SK-N-MC (cell line): ENCODE data around the gene NAP1L4.

Experiments used
- DNase-seq: peaks from one replicate; pipeline ENCODE4 v3.0.0-alpha.2; 2011; ENCODE audit warnings: low read depth, low spot score
- H3K27ac ChIP-seq: fragments of 200-600 bp; sonication (generic); 2 replicates; pipeline ENCODE4 v1.5.1; 2016; ENCODE audit warnings: mixed run types
- H3K36me3 ChIP-seq: fragments of 200-600 bp; sonication (generic); 2 replicates; pipeline ENCODE4 v1.6.1; 2017; ENCODE audit warnings: antibody characterized with exemption, low read length, mixed read lengths; ENCODE audit not compliant: insufficient read depth
- H3K4me3 ChIP-seq: fragments of 200-600 bp; sonication (generic); 2 replicates; pipeline ENCODE4 v1.5.1; 2016
- H3K9ac ChIP-seq: fragments of 200-600 bp; sonication (generic); 2 replicates; pipeline ENCODE4 v1.8.0; 2017; ENCODE audit warnings: mixed run types, mixed read lengths; ENCODE audit not compliant: insufficient read length
- H3K9me3 ChIP-seq: fragments of 200-600 bp; sonication (generic); 2 replicates; pipeline ENCODE4 v1.6.1; 2017; ENCODE audit warnings: low read depth, mild to moderate bottlenecking, antibody characterized with exemption, low read length, moderate library complexity, mixed read lengths
- EZH2 ChIP-seq: fragments of 200-600 bp; sonication (generic); IDR thresholded peaks from one replicate; pipeline ENCODE4 v1.6.1; 2017; ENCODE audit warnings: antibody characterized with exemption
- FOXP2 ChIP-seq: optimal IDR thresholded peaks from 2 replicates; pipeline ENCODE3; 2011; ENCODE audit warnings: mild to moderate bottlenecking, moderate library complexity; ENCODE audit not compliant: insufficient read depth; ENCODE audit errors: extremely low read length, control extremely low read depth
- POLR2AphosphoS5 ChIP-seq: IDR thresholded peaks from 2 replicates; pipeline ENCODE4 v1.6.1; 2012; ENCODE audit warnings: mild to moderate bottlenecking, low read depth, low read length, borderline replicate concordance

The NAP1L4 gene

DNA sequence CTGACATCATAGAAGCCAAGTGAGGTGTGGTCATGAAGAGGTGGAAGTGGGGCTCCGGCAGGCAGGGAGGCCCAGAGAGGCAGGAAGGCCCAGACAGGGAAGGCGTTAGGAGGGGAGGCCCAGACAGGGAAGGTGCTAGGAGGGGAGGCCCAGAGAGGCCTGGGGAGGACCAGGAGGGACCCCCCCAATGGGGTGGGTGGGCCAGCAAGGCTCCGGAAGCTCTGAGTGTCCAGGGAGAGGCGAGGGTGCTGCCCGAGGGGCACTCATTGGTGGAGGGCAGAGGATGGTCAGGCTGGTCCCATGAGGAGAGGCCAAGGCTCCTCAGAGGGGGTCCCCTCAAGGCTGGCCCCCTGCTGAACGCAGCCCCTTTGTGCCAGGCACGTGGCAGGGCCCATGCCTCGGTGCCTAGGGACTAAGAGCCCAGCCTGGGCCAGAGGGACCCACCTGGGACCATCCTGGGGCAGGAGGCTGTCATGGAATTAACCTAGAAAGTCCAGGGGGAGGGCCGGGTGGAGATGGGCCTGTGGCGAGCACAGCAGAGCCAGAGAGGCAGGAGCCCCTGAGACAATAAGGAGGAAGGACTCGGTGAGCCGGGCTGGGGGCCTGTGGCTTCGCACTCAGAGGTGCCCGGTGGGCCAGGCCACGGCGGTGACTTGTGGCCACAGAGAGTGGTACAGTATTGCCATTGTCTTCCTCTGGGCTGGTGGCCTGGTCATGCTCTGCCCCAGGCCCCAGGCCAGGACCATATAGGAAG, 75.1 kb downstream of the NAP1L4 start:
- Histone ChIP-seq H3K9ac (no peak overlapping the region), H3K27ac (no peak overlapping the region), H3K36me3 (no peaks in the 10 kb centered on the region), H3K4me3 (no peak overlapping the region), H3K9me3 (no peaks in the 10 kb centered on the region)
- DNase-seq = no peak
- TF ChIP-seq POLR2AphosphoS5 (no peak), EZH2 (no peak), FOXP2 (no peak)

DNA sequence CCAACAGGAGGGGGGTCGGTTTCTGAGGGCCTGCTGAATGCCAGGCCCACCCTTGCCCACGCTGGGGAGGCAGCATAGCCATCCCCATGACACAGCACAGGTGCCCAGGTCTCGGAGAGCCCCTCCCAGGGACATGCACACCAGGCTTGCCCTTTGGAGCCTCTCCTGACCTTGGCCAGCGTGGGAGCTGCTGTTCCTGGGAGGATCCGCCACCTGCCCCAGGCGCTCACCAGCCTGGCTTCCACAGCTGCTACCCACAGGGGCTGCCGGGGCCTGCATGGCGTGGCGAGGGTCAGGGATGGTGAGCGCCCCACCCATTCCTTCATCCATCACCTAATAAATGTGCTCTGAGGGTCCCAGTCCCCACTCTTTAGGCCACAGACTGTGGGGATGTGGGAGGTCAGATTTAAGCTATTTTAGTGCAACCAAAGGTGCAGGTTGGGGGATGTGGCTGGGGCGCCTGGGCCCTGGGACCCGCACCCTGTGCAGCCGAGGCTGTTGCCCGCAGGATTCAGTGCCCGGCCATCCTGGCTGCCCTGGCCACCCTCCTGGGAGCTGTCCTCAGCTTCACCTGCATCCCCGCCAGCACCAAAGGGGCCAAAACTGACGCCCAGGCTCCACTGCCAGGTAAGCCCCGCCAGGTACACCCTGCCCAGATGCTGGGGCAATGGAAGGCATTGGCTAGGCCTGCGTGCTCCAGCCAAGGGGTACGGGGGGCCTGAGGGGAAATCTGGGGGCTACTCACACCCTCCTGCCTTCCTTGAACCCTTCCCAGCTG, 75.8 kb downstream of the NAP1L4 start:
- Histone ChIP-seq H3K9me3 (no peaks in the 10 kb centered on the region), H3K9ac (no peak overlapping the region), H3K4me3 (no peak overlapping the region), H3K27ac (no peak overlapping the region), H3K36me3 (no peaks in the 10 kb centered on the region)
- no peak for TF ChIP-seq POLR2AphosphoS5
- TF ChIP-seq EZH2 = no peak
- no peak for TF ChIP-seq FOXP2
- no peak for DNase-seq

- no peaks in the 10 kb centered on the region for H3K9me3 ChIP-seq
- H3K4me3 ChIP-seq = no peak overlapping the region
- no peaks in the 10 kb centered on the region for H3K36me3 ChIP-seq
- no peak for DNase-seq
- no peak overlapping the region for H3K9ac ChIP-seq
- H3K27ac ChIP-seq = no peak overlapping the region
- TF ChIP-seq EZH2 (no peak), POLR2AphosphoS5 (no peak), FOXP2 (no peak)
Observed at GRCh38 chr11:2915473-2915872, 76.7 kb downstream of the NAP1L4 start.

DNA sequence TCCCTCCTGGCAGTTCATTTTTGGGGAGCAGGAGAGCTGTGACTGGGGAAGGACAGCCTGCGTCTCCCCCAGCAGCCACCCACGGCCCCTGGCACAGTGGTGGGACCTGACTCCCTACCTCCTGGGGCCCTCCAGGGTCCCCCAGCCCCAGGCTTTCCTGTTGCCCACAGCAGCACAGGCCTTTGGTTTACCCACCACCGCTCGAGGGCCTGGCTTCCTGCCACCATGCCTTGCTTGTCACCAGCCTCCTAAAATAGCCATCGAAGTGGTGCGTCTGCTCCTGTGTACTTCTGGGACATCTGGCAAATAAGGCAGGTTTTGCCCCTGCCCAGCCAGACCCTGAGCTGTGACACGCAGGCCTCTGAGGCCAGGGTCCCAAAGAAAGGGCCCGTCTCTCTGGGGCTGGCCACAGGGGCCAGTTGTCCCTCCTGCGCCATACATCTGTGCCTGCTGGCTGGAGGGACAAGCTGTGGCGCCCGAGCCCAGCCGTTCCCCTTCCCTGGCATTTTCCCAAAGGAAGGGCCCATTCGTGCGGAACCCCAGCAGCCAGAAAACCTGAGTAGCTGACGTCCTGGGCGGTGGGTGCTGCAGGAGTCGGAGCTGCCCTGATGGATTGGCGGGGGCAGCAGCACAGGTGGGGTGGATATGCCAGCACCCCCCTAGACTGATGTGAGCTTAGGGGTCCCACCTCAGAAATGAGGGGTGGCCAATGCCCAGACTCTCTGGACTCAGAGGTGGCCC, 77.5 kb downstream of the NAP1L4 start:
- DNase-seq = no peak
- Histone ChIP-seq H3K4me3 (no peak overlapping the region), H3K9me3 (no peaks in the 10 kb centered on the region), H3K9ac (no peak overlapping the region), H3K36me3 (no peaks in the 10 kb centered on the region), H3K27ac (no peak overlapping the region)
- TF ChIP-seq EZH2 (no peak), POLR2AphosphoS5 (no peak), FOXP2 (no peak)

GRCh38 chr11:2913776-2914175, 78.4 kb downstream of the NAP1L4 start:
- no peaks in the 10 kb centered on the region for H3K9me3 ChIP-seq
- DNase-seq = no peak
- no peak overlapping the region for H3K27ac ChIP-seq
- TF ChIP-seq EZH2 (no peak), POLR2AphosphoS5 (no peak), FOXP2 (no peak)
- no peak overlapping the region for H3K4me3 ChIP-seq
- H3K36me3 ChIP-seq = no peaks in the 10 kb centered on the region
- no peak overlapping the region for H3K9ac ChIP-seq

- no peak overlapping the region for H3K4me3 ChIP-seq
- no peak for DNase-seq
- H3K27ac ChIP-seq = no peak overlapping the region
- H3K9me3 ChIP-seq = no peaks in the 10 kb centered on the region
- H3K9ac ChIP-seq = no peak overlapping the region
- no peaks in the 10 kb centered on the region for H3K36me3 ChIP-seq
- no peak for TF ChIP-seq FOXP2
- TF ChIP-seq POLR2AphosphoS5 = no peak
- no peak for TF ChIP-seq EZH2
Observed at GRCh38 chr11:2913019-2913431, 79.1 kb downstream of the NAP1L4 start.

DNA sequence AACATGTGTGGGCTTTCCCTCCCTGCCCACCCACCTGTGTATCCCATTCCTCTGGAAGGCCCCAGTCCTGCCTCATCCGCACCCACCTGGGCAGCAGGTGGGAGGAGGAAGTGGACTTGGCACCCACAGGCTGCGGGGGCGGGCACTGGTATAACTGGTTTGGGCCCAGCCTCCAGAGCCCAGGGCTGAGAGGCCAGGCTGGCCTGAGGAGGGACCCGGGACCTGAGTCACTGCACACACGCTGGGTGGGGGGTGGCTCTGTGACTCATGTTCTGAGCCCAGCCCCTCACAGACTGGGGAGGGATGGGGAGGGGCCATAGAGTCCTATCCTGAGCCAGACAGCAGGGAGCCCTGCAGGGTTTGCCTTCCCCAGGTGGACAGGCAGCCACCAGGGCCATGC, 79.6 kb downstream of the NAP1L4 start:
- no peak overlapping the region for H3K9ac ChIP-seq
- H3K4me3 ChIP-seq = no peak overlapping the region
- no peak for DNase-seq
- no peak overlapping the region for H3K27ac ChIP-seq
- H3K9me3 ChIP-seq = no peaks in the 10 kb centered on the region
- TF ChIP-seq EZH2 (no peak), POLR2AphosphoS5 (no peak), FOXP2 (no peak)
- H3K36me3 ChIP-seq = no peaks in the 10 kb centered on the region

DNA sequence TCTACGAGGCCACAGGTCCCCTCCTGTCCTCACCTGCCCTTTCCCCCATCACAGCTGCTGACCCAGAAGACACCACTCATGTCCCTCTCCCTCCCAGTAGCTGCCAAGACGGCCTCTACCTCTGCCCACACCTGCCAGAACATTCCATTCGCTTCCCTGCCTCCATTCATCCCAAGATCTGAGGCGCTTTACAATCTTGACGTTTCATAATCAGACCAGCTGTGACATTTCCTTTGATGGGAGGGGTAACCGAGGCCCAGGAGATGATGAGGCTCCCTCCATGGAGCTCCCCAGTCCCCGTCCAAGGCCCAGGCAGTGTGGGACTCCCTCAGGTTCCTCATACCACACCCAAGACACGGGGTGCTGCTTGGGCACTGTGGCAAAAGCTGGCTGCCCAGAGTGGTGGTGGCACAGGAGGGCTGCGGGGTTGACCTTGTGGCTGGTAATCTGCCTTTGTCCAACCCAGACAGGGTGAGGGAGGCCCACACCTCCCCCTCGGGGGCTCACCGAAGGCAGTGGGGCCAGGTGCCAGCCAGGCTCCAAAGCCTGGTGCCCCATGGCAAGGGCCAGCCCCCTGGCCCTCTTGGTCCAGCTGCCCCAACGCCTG, 80.2 kb downstream of the NAP1L4 start:
- no peak overlapping the region for H3K9ac ChIP-seq
- no peak overlapping the region for H3K27ac ChIP-seq
- no peaks in the 10 kb centered on the region for H3K9me3 ChIP-seq
- no peaks in the 10 kb centered on the region for H3K36me3 ChIP-seq
- DNase-seq = no peak
- TF ChIP-seq EZH2 = no peak
- no peak for TF ChIP-seq FOXP2
- TF ChIP-seq POLR2AphosphoS5 = no peak
- no peak overlapping the region for H3K4me3 ChIP-seq
